ENCODE results near the gene WEE2. TPM values are rescaled to one million over a fixed set of nuclear protein-coding genes. Genes with fewer than 3 reads are reported as not detected.
"Not testable (repeated sequence)": the region's sequence is repeated elsewhere in the genome, so short reads cannot be mapped to it uniquely, and the experiment has no call there.

The WEE2 gene
- total RNA-seq, 1 donor from 2014 or later, result not detected

- not testable (repeated sequence) for DNase-seq (ENCODE audit: extremely low read depth, low read depth, low spot score)
Measured at GRCh38 chr7:141689072-141689825, 18.9 kb upstream of the WEE2 start.

DNA sequence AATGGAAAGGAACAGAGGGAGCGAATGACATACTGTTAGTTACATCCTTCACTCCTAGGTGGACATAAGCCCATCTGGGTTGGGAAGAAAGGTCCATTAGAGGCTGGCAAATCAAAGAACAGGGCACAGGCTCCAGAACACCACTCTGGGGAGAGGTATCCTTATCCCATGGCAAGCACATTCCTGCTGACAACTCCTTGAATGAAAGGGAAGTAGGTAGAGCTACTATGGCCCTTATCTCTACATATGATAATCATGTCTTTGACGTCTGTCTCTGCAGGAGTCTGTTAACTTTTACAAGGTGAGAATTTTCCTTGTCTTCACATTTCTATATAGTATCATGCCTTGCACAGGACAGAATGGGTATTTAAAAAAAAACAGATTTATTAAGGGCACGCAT lies 16.6 kb upstream of the WEE2 start:
- DNase-seq (ENCODE audit: extremely low read depth, low read depth, low spot score), result no peak

GRCh38 chr7:141691961-141692360 lies 16.2 kb upstream of the WEE2 start:
- no peak for DNase-seq (ENCODE audit: extremely low read depth, low read depth, low spot score)

- DNase-seq (ENCODE audit: extremely low read depth, low read depth, low spot score), result no peak
Measured at GRCh38 chr7:141693082-141693481, 15.1 kb upstream of the WEE2 start.

GRCh38 chr7:141695803-141696289 lies 12.3 kb upstream of the WEE2 start:
- DNase-seq (ENCODE audit: extremely low read depth, low read depth, low spot score), result no peak

- no peak for DNase-seq (ENCODE audit: extremely low read depth, low read depth, low spot score)
Measured at GRCh38 chr7:141696348-141696747, 11.8 kb upstream of the WEE2 start.

DNA sequence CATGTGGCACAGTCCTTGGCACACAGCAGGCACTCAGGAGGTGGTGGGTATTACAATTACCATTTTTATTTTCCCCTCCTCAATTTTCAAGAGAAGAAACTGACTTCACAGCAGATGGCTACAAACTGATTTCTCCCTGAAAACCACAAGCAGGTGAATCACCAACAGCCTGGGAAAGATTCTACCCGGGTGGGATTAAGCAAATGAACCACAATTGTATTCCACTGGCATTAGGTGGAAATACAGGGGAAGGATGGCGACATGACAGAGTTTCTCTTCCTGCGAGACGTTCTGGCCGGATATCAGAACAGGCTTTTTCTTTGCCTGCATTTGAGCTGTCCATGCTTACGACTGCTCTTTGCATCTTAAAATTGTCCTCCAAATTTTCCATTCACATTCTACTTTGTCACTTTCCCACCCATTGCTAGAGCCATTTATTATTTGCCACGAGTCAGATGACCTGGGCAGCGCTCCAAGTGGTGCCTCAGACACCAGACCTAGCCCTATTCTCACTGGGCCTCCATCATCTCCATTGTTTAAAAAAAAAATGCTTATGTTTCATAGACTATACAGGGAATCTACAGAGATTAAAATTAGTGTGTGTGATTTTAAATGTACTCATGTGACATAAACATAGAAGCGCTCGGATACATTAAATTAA lies 10.8 kb upstream of the WEE2 start:
- no peak for DNase-seq (ENCODE audit: extremely low read depth, low read depth, low spot score)

GRCh38 chr7:141698247-141699015 lies 9.7 kb upstream of the WEE2 start:
- DNase-seq (ENCODE audit: extremely low read depth, low read depth, low spot score), result no peak

- DNase-seq (ENCODE audit: extremely low read depth, low read depth, low spot score), result no peak
Measured at GRCh38 chr7:141699860-141700259, 8.3 kb upstream of the WEE2 start.

GRCh38 chr7:141700296-141700847 lies 7.8 kb upstream of the WEE2 start:
- DNase-seq (ENCODE audit: extremely low read depth, low read depth, low spot score), result no peak

- no peak for DNase-seq (ENCODE audit: extremely low read depth, low read depth, low spot score)
Measured at GRCh38 chr7:141700848-141701371, 7.2 kb upstream of the WEE2 start.

- no peak for DNase-seq (ENCODE audit: extremely low read depth, low read depth, low spot score)
Measured at GRCh38 chr7:141701489-141702046, 6.6 kb upstream of the WEE2 start.

DNA sequence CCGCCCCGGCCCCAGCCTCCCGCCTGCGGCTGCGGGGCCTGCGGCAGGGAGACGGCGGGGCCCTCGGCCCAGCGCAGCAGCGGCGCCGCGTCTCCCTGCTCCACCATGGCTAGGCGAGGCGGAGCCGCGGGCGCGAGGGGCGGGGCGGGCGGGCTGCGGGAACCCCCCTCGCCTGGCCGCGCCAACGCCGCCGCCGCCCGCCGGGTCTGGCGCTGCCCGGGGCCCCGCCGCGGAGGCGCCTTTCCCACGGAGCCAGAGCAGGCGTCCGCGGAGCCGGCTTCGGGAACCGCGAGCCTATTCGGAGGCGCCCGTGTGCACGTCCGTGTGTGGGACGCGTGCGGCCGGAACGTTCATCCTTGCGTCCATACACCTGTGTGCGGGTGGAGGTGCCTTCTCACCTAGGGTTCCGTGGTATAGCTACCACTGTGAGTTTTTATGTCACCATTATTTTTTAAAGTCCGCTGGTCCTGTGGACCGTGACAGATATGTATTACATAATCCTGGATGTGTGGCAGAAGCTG lies 6.0 kb upstream of the WEE2 start, which contains the start of gene DENND11:
Gene DENND11, minus strand, starts transcription at position 120 of the 521 bp plus-strand sequence. Its CDS starts 13 bp downstream, at position 107.
- no peak for DNase-seq (ENCODE audit: extremely low read depth, low read depth, low spot score)

DNA sequence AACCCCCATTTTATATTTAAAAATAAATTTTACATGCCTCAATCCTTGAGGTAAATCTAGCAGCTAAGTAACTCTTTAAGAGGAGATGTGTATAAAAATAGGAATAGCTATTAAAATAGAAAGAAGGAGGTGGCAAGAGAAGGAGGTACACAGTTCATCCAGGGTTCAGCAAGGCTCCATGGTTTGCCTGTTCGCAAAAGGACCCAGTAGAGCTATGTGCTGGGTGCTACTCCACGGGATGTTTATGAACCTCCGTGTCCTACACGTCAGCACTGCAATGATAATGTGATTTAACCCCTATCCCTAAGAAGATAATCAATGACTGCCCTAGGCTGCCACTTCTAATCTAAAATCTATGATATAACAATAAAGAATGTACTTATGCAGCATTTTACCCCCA lies 5.3 kb upstream of the WEE2 start:
- no peak for DNase-seq (ENCODE audit: extremely low read depth, low read depth, low spot score)

GRCh38 chr7:141704112-141704511 lies 4.0 kb upstream of the WEE2 start:
- DNase-seq (ENCODE audit: extremely low read depth, low read depth, low spot score), result no peak

DNA sequence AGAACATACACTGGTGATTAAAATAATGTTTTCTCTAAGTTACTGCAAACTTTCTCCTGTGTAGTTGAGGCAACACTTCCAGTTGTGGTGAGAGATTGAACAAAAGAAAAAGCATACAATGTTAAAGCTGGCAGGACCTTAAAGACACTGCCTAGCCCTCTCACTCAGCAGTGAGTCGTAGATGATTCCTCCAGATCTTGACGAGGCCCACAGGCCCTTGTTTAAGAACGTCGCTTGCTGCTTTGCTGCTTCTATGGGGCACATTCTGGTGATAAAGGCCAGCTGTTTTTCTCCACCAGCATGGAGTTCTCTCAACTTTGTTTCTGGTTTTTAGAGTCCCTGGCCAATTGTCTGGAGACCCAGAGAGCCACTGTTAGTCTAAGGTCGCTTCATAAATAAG lies 3.4 kb upstream of the WEE2 start:
- no peak for DNase-seq (ENCODE audit: extremely low read depth, low read depth, low spot score)

DNA sequence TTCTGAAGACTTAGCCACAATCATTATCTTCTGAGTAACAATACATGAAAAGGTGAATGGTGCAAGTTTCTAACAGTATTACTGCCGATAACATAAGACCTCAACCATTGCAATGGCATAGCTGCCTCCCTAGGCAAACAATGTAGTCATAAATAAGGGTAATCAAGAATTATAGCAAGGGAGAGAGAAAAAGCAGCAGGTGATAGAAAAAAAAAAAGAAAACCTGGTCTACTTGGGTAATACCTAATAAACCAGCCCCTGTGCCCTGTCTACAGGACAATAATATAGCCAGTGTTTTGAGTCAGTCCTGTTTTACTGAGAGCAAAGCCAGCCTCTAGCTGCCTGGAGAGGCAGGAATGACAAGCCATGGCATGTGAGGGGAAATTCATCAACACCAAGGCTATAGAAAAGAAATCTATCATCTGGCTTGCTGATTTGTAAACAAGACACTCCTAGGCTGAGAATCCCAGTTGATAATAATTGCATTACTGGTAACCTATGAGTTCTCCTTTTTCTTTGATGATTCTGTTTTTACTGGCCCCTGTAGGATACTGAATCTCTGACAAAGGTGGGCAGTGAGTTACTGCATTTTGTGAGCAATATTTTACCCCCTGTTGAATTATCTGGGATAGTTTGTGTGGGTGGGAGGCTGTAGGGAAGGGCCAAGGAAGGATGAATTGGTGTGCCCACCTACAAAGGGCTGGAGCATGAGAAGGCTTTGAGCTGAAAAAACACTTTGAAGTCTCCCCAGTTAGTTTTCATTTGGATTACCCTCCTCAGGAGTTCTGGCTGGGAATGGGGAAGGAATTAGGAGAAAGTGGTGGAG lies 1.7 kb upstream of the WEE2 start:
- DNase-seq (ENCODE audit: extremely low read depth, low read depth, low spot score), result no peak

GRCh38 chr7:141709318-141709717 lies 1.2 kb downstream of the WEE2 start:
- no peak for DNase-seq (ENCODE audit: extremely low read depth, low read depth, low spot score)

GRCh38 chr7:141709749-141710148 lies 1.6 kb downstream of the WEE2 start:
- no peak for DNase-seq (ENCODE audit: extremely low read depth, low read depth, low spot score)

Data from glomerular endothelial cell (primary cell).